ENCODE data around the gene RAB23.
A peak's percentile ranks its signal among the peaks of the same experiment; 100 is the strongest.

The RAB23 gene

DNA sequence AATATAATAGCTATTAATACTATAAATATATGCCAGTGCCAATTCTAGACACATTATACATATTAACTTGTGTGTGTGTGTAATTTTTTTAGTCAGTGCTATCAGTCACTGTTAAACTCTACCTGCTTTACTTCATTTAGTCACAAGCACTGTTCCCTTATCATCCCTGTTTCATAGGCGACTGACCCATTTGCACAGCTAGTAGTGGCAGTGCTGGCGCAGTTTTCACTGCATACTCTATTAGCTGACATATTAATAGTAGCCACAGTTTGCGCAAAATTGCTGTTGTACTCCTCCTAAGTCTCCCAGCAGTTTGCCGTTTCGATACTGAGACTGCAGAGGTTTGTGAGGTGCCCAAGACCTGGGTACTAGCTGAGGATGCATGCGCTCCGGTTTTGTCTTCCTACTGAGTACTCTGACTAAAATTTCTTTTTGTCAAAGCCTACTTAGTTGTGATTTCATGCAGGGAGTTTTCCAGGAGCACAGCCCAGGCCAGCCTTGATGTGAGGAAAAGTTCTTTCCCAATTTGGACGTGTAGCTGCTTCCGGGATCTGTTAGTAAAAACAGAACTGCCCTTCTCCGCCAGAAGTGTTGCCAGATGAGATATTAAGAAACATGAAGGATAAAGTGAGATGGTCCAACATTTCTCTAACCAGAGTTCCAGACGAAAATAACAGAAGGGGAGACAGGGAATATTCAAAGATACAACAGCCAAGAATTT, 44.4 kb downstream of the RAB23 start:
- no peak for DNase-seq

DNA sequence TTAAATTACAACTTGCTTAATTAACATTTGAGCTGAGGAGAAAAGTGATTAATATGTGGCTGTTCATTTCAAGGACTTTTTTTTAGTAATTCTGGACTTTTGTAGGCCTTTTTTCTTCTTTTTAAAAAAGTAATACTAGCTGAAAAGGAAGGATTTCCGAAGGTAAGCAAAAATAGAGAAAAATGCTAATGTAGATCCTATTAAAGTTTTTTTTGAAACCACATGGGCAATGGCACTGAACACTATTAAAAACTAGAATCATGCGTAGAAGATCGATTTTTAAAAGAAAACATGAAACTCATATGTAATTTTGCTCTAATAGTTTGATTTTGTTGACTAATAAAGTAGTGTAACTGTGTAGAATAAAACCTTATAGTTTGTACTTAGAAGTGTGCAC, 47.6 kb downstream of the RAB23 start:
- DNase-seq = no peak

DNA sequence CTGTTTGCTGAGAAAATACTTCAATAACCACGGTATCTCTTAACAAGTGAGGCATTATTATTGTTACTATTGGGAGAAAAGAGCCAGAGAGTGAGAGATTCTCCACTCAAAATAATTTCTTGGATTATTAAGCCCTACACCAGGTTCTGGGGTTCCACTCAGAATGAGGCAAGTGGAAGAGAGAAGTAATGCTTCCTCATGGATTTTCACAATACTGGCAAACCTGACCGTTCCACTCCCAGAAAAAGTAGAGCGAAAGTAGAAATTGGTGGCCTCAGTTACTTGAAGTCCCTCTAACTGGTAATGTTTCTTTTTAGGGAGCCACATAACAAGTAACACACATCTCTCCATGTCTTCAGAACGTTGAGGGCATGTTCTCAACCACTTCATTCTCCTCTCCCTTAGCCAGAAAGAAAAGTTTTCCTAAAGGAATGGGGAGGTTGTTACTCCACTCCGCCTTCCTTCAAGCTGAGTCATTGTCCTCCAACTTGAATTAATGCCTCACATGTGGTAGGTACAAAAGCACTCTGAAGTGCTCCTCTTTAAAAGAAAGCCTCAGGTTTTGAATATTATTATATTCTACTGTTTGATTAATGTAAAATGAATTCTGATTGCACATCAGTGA, 48.1 kb downstream of the RAB23 start:
- no peak for DNase-seq

DNA sequence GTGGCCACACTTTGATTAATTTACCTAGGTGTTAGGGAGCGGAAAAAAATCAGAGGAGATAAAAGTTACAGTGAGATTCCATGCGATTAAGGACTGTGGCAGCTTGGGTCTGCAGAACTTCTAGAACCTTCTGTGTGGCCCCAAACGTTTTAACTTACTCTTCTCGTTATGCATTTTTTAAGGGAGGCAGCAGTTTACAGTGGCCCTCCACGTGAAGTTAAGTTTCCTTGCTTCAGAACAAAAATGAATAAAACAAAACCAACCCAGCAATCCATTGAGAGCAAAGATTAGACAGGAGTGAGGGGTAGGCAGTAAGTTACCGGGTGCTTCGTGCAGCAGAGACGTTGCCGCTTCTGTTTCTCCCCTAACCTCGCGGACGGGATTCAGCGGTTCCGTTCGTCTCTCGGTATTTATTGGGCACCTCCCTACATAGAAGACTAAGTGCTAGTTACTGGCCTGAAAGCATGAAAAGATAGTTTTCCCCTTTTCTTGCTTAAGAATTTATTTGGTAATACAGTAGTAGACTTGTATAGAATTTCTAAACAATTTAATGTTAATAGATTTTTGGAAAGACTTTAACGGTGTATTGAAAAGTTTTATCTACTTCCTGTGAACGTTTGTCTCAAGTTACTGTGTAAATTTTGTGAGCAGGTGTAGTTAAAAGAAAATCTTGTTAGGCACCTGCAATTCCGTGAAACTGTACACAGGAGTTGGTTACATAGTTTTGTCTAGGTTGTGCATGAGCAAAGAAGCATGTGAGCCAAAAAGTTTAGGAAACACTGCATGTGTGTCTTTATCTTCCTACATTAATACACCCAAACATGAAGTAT, 48.8 kb downstream of the RAB23 start:
- peak; percentile 33 for DNase-seq

DNA sequence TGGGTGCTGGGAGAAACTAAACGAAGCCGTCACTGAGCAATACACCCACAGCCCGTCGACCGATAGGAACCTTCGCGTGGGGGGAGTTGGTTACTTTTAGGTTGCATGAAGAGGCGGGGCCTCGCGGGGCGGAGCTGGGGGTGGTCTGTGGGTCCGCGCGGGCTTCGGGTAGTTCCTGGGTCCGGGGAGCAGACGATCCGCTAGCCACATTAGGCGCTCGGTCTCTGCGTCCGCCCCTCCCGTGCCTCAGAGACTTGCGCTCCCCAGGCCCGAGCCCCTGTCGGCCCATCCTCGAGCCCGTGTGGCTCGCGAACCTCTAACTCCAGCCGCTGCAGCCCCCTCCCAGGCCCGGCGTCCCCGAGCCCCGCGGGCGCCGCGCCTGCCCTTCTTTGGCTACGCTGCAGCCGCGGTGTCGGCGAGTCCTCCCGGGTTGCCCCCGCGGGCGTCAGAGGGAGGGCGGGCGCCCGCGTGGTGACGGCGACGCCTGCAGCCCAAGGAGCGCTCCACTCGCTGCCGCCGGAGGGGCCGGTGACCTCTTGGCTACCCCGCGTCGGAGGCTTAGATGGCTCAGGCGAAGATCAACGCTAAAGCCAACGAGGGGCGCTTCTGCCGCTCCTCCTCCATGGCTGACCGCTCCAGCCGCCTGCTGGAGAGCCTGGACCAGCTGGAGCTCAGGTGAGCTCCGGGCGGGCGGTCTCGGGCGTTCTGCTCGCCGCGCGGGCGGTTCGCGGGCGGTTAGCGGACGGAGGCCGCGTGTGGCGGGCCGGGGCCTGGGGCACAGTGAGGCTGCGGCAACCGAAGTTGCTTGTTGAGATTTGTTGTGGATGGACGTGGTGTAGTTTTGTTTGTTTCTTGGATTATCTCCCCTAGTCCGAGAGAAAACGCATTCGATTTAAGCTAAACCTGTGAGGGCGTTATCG, 49.7 kb downstream of the RAB23 start, which contains the start of gene BAG2:
Gene BAG2, plus strand, starts transcription at position 191 of the 920 bp plus-strand sequence. Its CDS starts 372 bp downstream, at position 563.
- DNase-seq = peak; percentile 92

DNA sequence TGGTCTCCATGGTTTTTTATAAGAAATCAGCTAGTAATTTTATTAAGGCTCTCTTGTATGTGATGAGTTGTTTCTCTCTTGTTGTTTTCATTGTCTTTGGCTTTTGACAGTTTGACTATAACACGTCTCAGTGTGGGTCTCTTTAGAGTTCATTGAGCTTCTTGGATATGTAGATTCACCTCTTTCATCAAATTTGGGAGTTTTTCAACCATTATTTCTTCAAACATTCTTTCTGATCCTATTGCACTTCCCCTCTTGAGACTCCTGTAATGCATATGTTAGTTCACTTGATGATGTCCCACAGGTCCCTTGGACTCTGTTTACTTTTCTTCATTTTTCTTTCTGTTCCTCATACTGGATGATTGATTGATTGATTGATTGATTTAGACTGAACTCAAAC, 57.0 kb downstream of the RAB23 start:
- no peak for DNase-seq

DNA sequence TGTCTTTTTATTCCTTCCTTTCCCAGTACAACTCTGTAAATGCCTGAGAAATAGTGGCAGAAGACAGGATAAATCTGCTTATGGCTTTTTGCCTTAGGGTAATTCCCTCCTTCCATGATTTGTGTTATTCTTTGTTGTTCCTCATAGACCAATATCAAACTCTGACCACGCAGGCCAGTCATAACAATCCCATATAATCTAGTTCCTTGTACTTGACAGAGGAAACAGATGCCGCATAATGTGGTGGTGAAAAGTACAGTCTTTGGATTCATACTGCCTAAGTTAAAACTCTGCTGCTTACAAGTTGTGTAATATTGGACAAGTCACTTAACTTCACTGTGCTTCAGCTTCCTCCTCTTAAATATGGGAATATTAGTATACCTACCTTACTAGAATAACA, 58.2 kb downstream of the RAB23 start:
- no peak for DNase-seq

DNA sequence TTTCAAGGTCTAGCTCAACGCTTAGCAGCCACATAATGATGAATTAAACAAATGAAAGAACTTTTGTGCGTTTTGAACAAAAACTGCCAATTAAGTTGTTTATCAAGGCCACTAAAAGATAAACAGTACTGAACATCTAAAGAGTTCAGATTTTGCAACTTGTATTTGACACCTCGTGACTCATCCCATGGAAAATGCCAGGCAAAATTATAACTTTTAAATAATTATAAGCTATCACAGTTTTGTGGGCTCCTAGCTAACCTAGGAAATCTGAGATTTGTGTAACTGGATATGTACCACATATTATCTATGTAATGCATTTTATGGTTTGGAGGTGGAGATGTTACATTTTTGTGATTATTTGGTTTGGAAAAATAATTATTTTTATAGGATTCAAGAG, 59.6 kb downstream of the RAB23 start:
- no peak for DNase-seq

DNA sequence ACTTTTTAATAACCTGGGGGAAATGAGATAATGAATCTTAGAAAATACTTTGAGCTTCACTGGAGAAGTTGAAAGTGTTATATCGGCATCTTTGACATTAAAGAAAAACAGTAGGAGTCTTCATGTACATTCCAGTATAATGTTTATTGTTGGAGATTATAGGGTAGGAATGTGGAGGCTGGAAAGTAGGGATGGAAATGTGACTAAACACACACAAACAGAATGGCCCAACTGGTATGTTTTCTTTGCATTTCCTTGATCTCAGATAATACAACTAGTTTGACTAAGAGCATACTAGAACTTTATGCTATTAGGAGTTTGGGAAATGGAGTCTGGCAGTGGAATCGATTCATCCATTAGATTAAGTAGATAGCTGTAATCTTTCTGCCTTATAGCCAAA, 60.1 kb downstream of the RAB23 start:
- DNase-seq = no peak

DNA sequence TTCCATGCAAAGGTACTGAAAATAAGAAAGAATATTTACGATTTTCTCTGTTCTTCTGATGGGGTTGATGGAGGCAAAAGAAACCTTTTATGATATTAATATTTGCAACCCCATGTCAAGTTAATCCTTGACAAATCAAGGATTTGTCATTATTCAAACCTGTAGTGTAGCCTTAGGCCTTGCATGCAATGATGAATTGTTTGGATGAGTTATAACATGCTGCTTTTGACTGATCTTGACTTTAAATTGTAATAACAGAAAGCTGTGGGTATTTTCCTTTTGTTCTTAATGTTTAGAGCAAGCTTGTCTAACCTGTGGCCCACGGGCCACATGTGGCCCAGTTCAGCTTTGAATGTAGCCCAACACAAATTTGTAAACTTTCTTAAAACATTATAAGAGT, 63.0 kb downstream of the RAB23 start:
- no peak for DNase-seq

DNA sequence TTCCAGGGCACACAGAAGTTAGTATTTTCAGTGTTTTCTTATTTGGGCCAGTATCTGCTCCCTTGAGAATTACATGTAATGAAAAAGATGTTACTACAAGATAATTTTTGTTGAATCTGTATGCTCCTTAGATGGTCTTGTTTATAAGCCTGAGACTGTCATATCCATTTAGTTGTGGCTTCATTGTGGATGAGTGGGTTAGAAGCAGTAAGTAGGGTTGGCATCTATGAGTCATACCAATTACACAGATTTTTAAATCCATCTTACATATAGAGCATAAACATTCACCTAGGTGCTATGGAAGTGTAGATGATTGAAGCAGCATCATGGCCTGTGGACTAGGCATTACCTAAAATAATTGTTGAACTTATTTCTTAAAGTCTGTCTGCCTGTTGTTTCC, 63.4 kb downstream of the RAB23 start:
- no peak for DNase-seq

DNA sequence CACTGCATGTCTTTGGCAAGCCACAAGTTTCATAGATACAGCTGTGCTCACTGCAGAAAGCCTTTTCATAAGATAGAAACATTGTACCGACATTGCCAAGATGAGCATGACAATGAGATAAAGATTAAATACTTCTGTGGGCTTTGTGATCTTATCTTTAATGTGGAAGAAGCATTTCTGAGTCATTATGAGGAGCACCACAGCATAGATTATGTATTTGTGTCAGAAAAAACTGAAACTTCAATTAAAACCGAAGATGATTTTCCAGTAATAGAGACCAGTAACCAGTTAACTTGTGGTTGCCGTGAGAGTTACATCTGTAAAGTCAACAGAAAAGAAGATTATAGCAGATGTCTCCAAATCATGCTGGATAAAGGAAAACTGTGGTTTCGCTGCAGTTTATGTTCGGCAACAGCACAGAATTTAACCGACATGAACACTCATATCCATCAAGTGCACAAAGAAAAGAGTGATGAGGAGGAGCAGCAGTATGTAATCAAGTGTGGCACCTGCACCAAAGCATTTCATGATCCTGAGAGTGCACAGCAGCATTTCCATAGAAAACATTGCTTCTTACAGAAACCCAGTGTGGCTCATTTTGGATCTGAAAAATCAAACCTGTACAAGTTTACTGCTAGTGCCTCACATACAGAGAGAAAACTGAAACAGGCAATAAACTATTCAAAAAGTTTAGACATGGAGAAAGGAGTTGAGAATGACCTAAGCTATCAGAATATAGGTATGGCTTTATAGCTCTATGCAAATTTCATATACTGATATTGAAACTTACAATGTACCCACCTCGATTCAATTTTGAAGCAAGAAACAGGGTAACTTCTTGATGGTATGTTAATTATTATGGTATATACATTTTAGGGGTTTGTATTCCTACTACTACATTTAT, 73.9 kb downstream of the RAB23 start:
- DNase-seq = peak; percentile 11

DNA sequence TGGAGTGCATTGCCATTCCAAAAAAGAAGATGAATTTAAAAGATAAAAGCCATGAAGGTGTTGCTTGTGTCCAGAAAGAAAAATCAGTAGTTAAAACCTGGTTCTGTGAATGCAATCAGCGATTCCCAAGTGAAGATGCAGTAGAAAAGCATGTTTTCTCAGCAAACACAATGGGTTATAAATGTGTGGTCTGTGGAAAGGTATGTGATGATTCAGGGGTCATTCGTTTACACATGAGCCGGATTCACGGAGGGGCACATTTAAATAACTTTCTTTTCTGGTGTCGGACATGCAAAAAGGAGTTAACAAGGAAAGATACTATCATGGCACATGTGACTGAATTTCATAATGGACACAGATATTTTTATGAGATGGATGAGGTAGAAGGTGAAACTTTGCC, 74.7 kb downstream of the RAB23 start:
- no peak for DNase-seq

DNA sequence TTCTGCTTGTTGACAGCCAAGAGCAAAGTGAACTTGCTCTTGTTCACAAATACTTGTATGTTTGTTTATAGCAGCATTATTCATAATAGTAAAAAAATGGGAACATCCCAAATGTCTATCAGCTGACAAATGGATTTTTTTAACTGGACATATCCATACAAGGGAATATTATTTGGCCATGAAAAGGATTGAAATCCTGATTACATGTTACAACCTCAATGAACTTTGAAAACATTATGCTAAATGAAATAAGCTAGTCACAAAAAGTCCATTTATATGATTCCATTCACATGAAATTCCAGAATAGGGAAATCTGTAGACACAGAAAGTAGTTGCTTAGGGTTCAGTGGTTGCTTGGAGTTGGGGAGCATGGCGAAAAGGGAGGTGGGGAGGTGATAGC, 78.4 kb downstream of the RAB23 start:
- no peak for DNase-seq

DNA sequence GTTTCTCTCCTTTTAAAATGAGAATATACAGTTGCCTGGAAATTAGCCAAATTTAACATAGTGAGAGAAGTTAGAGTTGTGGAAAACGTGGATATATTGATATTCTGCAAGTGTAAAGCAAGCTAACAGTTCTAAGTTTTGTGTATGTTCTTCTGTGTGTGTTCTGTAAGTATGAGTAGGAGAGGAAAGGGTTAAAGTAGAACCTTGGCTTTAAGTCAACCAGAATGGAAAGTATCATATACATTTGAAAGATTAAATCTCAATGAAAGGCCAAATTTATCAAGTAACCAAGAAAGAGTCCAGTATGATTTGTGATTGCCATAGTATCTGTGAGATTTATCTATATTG, 80.0 kb downstream of the RAB23 start:
- no peak for DNase-seq

DNA sequence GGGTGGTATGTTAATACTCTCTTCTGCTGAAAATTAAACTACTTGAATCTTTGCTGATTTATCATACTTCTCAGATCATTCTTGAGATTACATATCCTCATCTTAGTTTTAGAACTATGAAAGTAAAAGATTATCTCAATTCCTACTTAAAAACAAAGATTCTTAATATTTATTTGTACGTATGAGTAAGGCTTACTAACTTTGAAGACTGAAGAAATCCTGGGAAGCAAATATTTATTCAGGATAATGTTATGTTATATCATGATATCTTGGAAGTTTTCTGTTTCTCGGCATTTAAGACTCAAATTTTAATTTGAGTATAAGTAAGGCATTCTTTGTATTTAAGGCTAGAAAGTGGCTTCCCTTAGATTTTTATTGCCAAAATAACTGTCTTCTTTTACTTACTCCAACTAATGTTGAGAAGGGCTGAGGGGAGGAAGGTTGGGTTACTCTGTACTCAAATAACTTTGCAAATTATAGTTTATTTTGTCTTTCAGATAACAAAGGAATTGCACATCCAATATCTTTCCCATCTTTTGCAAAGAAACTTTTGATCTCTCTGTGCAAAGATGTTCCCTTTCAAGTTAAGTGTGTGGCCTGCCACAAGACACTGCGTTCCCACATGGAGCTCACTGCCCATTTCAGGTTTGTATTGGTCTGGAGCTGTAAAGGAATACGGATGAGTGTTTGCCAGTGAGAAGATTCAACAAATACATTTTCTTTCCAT, 80.5 kb downstream of the RAB23 start:
- DNase-seq = no peak

DNA sequence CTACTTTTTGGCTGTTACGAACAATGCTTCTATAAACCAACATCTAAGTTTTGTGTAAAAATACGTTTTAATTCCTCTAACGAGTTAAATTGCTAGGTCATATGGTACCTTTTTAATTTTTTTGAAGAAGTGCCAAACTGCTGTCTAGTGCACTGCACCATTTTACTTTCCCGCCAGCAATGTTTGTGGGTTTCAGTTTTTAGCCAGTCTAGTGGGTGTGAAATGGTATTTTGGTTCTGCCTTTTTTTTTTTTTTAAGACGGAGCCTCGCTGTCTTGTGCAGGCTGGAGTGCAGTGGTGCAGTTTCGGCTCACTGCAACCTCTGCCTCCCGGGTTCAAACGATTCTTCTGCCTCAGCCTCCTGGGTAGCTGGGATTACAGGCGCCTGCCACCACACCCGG, 84.1 kb downstream of the RAB23 start:
- no peak for DNase-seq

DNA sequence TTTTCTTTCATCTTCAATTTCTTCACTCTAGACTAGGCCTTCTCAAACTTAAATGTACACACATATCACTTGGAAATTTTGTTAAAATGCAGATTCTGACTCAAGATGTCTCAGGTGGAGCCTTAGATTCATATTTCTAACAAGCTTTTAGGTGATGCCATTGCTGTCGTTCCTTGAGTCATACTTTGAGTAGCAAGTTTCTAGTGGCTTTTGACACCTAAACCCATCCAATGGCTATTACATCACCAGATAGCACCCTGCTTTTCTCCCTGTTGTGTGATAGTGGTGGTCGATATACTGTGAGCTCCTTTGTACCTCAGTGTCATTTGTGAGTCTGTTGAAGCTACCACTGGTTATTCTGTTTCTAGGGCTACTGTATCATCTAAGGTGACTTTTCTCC, 84.8 kb downstream of the RAB23 start:
- no peak for DNase-seq
